AG04449 (cell line): ENCODE results near the gene SORL1.

ENCODE experiments used
- CTCF ChIA-PET: fragments of 350-600 bp; formaldehyde crosslinking; extraction: SDS; loops from one replicate; lab custom pipeline; 2021; ENCODE audit warnings: antibody characterized with exemption; lab: Yijun Ruan, JAX
- POLR2A ChIA-PET: fragments of 400-600, 350-600 bp; formaldehyde crosslinking; extraction: SDS; loops from one replicate; lab custom pipeline; 2020; ENCODE audit warnings: antibody characterized with exemption, inconsistent platforms; lab: Yijun Ruan, JAX
- DNase-seq: peaks from one replicate; pipeline ENCODE4 v3.0.0-alpha.2; 2010; ENCODE audit warnings: low read depth, low spot score
- H3K4me3 ChIP-seq: 2 replicates; pipeline ENCODE4 v1.5.1; 2011; ENCODE audit warnings: low read depth, mild to moderate bottlenecking, control low read depth, low read length
- TF ChIP-seq, protein P1 (sequence below): IDR thresholded peaks from one replicate; pipeline ENCODE4 v1.5.1; 2011; ENCODE audit warnings: mild to moderate bottlenecking, moderate library complexity, low read length, control low read depth, inconsistent platforms; ENCODE audit not compliant: insufficient read depth; ENCODE audit errors: missing control alignments

The SORL1 gene

DNA sequence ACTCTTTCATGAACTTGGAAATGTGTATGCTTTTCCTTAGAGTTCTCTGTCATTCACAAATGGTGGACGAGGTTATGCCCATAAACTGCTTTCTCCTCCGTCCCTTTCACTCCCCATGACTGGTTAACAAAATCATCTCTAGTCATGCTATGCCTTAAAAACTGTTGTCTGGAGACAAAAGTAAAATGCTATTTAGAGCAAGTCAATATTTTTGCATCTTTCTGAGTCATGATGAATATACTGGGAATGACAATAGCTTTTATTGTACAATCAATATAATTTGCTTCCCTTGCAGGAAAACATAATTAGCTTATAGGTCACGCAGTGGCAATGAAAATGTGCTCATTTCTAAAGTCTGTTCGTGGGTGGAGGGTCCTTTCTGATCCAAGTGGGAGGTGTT lies 217.3 kb downstream of the SORL1 start:
- DNase-seq = no peak
- CTCF ChIA-PET = interaction anchor here (0.6 to 1.5 kb wide), 2 partner anchors 8 to 1843 kb away, joined by 3 to 5 read pairs; no protein-coding TSS in a partner anchor
- POLR2A ChIA-PET = no interaction called here
- TF ChIP-seq, protein P1, sequence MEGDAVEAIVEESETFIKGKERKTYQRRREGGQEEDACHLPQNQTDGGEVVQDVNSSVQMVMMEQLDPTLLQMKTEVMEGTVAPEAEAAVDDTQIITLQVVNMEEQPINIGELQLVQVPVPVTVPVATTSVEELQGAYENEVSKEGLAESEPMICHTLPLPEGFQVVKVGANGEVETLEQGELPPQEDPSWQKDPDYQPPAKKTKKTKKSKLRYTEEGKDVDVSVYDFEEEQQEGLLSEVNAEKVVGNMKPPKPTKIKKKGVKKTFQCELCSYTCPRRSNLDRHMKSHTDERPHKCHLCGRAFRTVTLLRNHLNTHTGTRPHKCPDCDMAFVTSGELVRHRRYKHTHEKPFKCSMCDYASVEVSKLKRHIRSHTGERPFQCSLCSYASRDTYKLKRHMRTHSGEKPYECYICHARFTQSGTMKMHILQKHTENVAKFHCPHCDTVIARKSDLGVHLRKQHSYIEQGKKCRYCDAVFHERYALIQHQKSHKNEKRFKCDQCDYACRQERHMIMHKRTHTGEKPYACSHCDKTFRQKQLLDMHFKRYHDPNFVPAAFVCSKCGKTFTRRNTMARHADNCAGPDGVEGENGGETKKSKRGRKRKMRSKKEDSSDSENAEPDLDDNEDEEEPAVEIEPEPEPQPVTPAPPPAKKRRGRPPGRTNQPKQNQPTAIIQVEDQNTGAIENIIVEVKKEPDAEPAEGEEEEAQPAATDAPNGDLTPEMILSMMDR = no peak
- no peak overlapping the region for H3K4me3 ChIP-seq

DNA sequence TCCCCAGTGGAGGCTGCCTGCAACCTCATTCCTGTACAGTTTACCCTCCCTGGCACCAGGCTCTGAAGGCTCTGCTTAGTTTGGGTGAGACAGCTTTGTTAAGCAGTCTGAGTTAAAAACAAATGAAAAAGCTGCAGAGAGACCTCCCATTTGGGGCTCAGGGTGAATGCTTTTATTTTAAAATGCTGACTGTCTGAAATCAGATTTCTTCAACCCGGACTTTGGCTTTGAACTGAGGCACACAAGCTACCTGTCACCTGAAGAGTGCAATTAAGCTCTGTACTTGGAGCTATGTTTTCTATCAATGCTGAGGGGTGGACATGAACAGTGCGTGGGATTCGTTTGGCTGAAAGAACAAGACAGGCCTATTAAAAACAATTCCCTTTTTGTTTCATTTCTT lies 218.2 kb downstream of the SORL1 start:
- CTCF ChIA-PET = interaction anchor here (0.6 to 1.5 kb wide), 2 partner anchors 9 to 1842 kb away, joined by 3 to 5 read pairs; no protein-coding TSS in a partner anchor
- POLR2A ChIA-PET = no interaction called here
- DNase-seq = no peak
- H3K4me3 ChIP-seq = no peak overlapping the region
- TF ChIP-seq, protein P1 = no peak

DNA sequence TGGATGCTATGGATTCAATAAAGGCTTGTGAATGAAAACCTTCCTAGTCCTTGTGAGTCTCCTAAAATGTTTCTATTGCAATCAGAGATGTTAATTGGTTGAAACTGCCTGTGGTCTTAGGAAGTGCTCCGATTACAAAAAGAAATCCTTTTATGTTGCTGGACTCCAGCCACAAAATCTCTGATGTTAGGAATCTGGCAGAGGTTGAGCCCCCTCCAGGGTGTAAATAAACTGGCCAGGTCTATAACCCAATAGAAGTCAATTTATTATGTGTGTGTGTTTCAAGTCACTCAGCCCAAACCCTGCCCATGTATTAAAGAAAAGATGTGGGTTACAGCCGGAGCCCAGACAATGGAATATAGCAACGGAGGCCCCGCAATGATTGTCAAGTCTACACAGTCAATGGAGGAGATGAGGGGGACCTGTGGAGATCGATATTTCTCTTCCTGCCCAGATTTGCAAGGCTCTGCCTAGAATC lies 218.7 kb downstream of the SORL1 start:
- H3K4me3 ChIP-seq = no peak overlapping the region
- TF ChIP-seq, protein P1 = no peak
- ChIA-PET CTCF (interaction anchor here (1.5 kb wide), 1 partner anchor 10 kb away, joined by 5 read pairs; no protein-coding TSS in a partner anchor), POLR2A (no interaction called here)
- DNase-seq = no peak

DNA sequence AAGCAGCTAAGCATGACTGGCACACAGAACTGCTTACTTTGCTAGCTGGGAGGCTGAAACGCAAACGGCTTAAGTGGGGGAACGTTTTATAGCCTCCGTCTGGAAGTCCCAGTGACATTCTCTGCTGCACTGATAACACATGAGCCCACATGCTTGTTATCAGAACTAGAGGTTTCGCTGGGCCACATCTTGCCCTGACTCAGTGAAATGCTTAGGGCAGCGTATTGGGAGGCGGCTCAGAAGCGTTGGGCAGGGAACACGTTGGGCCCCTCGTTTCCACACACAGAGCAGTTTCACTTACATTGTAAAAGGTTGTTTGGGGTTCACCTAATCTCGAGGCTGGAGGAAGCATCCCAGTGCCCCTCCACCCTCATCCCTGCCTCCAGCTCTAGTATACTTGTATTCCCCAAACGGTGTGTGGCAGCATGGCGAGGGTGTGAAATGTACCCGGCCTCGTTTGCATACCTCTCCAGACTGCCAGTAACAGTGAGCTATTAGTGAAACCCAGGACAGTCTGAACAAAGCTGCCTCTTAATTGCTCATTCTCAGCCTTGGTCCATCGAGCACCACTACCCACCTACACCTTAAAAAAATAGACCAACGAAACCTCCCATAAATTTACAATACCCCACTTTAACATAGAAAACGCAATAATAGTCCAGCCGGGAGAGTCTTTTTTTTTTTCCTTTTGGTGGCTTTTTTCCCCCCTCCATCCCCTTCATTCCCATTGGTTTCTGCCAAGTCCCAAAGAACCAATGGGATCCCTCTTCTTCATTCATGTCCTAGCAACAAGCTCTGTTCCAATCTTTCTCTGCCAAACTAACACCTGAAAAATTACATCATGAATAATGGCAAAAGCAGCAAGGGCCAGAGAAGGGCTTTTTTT lies 219.4 kb downstream of the SORL1 start:
- DNase-seq = no peak
- no peak overlapping the region for H3K4me3 ChIP-seq
- TF ChIP-seq, protein P1 = no peak
- CTCF ChIA-PET = no interaction called here
- POLR2A ChIA-PET = no interaction called here

DNA sequence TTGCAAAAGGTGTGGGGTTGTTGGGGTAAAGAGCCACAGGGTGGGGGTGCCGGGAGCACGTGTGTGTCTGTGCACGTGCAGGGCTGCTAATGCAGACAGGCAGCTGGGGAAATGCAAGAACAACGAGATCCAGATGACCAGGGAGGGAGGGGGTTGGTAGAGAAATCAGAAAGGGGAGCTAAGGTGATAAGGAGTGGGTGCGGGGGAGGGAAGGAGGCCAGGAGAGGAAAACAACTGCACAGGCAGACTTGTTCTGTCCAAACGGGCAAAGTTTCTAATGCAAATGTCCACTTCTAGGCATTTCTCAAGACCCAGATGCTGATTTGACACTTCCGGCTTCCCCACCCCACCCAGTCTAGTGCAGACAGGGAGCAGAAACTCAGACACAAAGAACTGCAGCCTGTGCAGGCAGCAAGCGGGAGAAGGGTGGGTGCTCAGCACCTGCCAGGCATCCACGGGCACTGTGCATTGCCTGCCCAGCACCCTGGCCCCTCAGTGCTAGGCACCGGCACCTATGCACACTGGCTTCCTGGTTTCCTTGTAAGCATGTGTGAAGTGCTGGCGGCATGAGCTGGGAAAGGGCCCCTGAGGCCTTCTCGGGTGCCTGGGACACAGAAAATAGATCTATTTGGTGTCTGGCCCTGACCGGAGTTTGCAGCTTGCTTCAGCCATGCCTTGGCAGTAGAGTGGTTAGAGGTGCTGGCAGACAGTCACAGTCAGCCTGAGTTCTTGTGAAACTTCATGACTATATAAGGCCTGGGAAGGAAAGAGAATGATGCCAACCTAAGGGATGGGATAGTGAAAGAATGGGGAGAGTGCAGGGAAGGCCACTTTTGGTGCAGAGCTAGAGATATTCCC lies 220.7 kb downstream of the SORL1 start:
- TF ChIP-seq, protein P1 = no peak
- ChIA-PET CTCF (interaction anchor here (1.1 to 1.5 kb wide), 3 partner anchors 11 to 18 kb away, joined by 3 to 5 read pairs (median 3); no protein-coding TSS in a partner anchor), POLR2A (interaction anchor here (0.7 kb wide), 1 partner anchor 138 kb away, joined by 4 read pairs; no protein-coding TSS in a partner anchor)
- no peak for DNase-seq
- H3K4me3 ChIP-seq = no peak overlapping the region
